Karpas-422 (cell line): Measurements from ENCODE around the gene UBR1. TPM values are rescaled to one million over a fixed set of nuclear protein-coding genes. Genes with fewer than 3 reads are reported as not detected.
"Not testable (repeated sequence)": the region's sequence is repeated elsewhere in the genome, so short reads cannot be mapped to it uniquely, and the experiment has no call there.

Experiments used
- DNase-seq: peaks from one replicate; pipeline ENCODE4 v3.0.0-alpha.2; 2015
- H2AFZ ChIP-seq: fragments of 200-600 bp; sonication (generic); 2 replicates; pipeline ENCODE4 v1.6.1; 2014; ENCODE audit warnings: antibody characterized with exemption, low read length, mixed read lengths
- H3K27ac ChIP-seq: fragments of 200-600 bp; sonication (generic); 2 replicates; pipeline ENCODE4 v1.5.1; 2014; ENCODE audit warnings: mild to moderate bottlenecking, low read length, moderate library complexity
- H3K27me3 ChIP-seq: fragments of 200-600 bp; sonication (generic); 2 replicates; pipeline ENCODE4 v1.6.1; 2014; ENCODE audit warnings: low read length, mixed read lengths
- H3K36me3 ChIP-seq: fragments of 200-600 bp; sonication (generic); 2 replicates; pipeline ENCODE4 v1.6.1; 2014; ENCODE audit warnings: low read length, mixed read lengths; ENCODE audit not compliant: insufficient read depth
- H3K4me1 ChIP-seq: fragments of 200-600 bp; sonication (generic); 2 replicates; pipeline ENCODE4 v1.6.1; 2014; ENCODE audit warnings: mild to moderate bottlenecking, low read length, mixed read lengths
- H3K4me2 ChIP-seq: fragments of 200-600 bp; sonication (generic); 2 replicates; pipeline ENCODE4 v1.6.1; 2014; ENCODE audit warnings: low read length, low read depth, mild to moderate bottlenecking; ENCODE audit not compliant: poor library complexity, severe bottlenecking
- H3K4me3 ChIP-seq: fragments of 200-600 bp; sonication (generic); 2 replicates; pipeline ENCODE4 v1.5.1; 2014; ENCODE audit warnings: mild to moderate bottlenecking, antibody characterized with exemption, low read length, mixed read lengths
- H3K79me2 ChIP-seq: fragments of 200-600 bp; sonication (generic); 2 replicates; pipeline ENCODE4 v1.6.1; 2014; ENCODE audit warnings: mild to moderate bottlenecking, low read length, mixed read lengths
- H3K9ac ChIP-seq: fragments of 200-600 bp; sonication (generic); 2 replicates; pipeline ENCODE4 v1.6.0; 2014; ENCODE audit warnings: low read length
- H3K9me2 ChIP-seq: fragments of 200-600 bp; sonication (generic), shearing (Covaris generic); replicated peaks from 2 replicates; pipeline ENCODE4 v1.6.0; 2014; ENCODE audit warnings: mild to moderate bottlenecking, low read length, moderate library complexity; ENCODE audit not compliant: insufficient read depth
- H3K9me3 ChIP-seq: fragments of 300-700, 200-600 bp; sonication (generic); 2 replicates; pipeline ENCODE4 v1.6.1; 2014; ENCODE audit warnings: low read length, mixed read lengths
- H4K20me1 ChIP-seq: fragments of 200-600 bp; sonication (generic); 2 replicates; pipeline ENCODE4 v1.6.1; 2014; ENCODE audit warnings: mild to moderate bottlenecking, antibody characterized with exemption, low read length, low read depth; ENCODE audit not compliant: insufficient read depth
- small RNA-seq: library from RNA; depleted of rRNA; stranded (forward); fragments of <200 nt; gene quantifications from one replicate; pipeline ENCODE3, GENCODE V24; 2014
- total RNA-seq: library from RNA; depleted of rRNA; stranded (reverse); fragments of >200 nt; shearing (Covaris generic); gene quantifications from 2 replicates; pipeline ENCODE4 v1.2.3, GENCODE V29; 2014; ENCODE audit warnings: low replicate concordance; rRNA removed

The UBR1 gene
- total RNA-seq, 1 experiment from 2014 or later, result 56.0 TPM

DNA sequence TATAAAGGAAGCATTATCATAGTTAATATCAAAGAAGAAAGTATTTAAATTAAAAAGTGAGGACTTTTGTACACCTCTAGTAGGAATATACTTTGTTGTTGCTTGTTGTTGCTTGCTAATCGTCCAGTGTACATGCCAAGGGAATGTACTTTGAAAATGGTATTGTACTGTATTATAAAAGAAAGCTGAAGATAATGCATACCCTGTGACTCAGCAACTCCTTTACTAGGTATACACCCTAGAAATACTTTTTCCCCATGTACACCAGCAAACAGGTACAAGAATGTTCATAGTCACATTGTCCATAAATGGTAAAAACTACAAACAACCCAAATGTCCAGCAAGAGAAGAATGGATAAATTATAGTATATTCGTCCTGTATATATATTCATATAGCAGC lies 197.3 kb downstream of the UBR1 start:
- no peaks in the 10 kb centered on the region for H3K36me3 ChIP-seq
- no peak overlapping the region for H2AFZ ChIP-seq
- no peak overlapping the region for H3K4me3 ChIP-seq
- peaks cover 17% of the 10 kb centered on the region for H3K4me1 ChIP-seq
- H3K79me2 ChIP-seq, result peaks cover 94% of the 10 kb centered on the region
- H3K9ac ChIP-seq, result no peak overlapping the region
- no peak overlapping the region for H3K4me2 ChIP-seq
- no peaks in the 10 kb centered on the region for H3K9me3 ChIP-seq
- H4K20me1 ChIP-seq, result no peaks in the 10 kb centered on the region
- H3K27ac ChIP-seq, result no peak overlapping the region; the same call in 1 of the 2 replicates
- DNase-seq, result no peak
- no peaks in the 10 kb centered on the region for H3K9me2 ChIP-seq
- H3K27me3 ChIP-seq, result no peaks in the 10 kb centered on the region

DNA sequence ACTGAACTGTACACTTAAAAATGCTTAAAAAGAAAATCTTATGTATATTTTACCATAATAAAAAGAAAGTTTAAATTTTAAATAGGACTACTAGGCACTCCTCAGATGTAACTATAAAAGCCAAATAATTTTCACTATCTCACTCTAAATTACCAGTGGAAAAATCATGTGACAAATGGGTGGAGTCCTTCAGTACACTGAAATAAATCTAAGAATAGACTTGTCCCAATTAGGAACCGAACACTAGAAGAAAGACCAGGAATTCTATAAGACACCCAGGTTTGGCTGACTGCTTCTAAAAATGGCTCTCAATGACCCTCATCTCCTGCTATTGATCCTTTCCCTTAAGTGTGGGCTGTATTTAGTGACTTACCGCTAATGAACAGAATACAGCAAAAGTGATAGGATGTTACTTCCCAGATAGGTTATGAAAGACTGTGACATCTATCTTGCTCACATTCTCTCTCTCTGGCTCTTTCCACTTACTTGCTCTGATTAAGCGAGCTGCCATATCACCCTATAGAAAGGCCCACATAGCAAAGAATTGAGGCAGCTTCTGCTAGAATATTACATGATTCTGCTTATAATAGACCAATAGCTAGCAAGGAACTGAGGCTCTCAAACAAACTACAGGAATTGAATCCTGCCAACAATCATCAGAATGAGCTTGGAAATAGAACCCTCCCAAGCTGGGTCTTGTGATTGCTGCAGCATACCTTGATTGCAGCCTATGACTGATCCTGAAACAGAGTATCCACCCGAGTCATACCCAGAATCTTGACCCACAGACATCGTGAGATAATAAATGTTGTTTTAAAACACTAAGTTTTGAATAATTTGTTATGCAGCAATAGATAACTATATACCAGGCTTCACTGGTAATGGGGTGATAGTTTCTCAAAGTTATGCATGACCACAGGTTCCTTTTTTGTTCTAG lies 202.2 kb downstream of the UBR1 start:
- no peak for DNase-seq
- peaks cover 92% of the 10 kb centered on the region for H3K79me2 ChIP-seq

DNA sequence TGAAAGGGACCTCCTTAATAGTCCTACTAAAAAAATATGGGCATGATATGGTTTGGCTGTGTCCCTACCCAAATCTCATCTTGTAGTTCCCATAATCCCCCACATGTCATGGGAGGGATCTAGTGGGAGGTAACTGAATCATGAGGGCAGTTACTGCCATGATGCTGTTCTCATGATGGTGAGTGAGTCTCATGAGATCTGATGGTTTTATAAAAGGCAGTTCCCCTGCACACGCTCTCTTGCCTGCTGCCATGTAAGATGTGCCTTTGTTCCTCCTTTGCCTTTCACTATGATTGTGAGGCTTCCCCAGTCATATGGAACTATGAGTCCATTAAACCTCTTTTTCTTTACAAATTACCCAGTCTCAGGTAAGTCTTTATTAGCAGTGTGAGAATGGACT lies 211.9 kb downstream of the UBR1 start:
- H2AFZ ChIP-seq, H3K4me2 ChIP-seq, H4K20me1 ChIP-seq, H3K9ac ChIP-seq, H3K4me3 ChIP-seq, H3K36me3 ChIP-seq, H3K9me3 ChIP-seq, DNase-seq, H3K27ac ChIP-seq, H3K9me2 ChIP-seq, H3K27me3 ChIP-seq: not testable (repeated sequence)
- peaks cover 19% of the 10 kb centered on the region for H3K4me1 ChIP-seq
- peaks cover 88% of the 10 kb centered on the region for H3K79me2 ChIP-seq

More for the DNA sequence above, 202.2 kb downstream of the UBR1 start:
- 0 out of 2 replicates have a peak, but pooled peaks cover 2% of the 10 kb centered on the region for H3K4me1 ChIP-seq
- no peak overlapping the region for H3K4me2 ChIP-seq
- H3K9me2 ChIP-seq, result no peaks in the 10 kb centered on the region
- H4K20me1 ChIP-seq, result no peaks in the 10 kb centered on the region
- H3K27me3 ChIP-seq, result no peaks in the 10 kb centered on the region
- H3K27ac ChIP-seq, result no peak overlapping the region
- H3K4me3 ChIP-seq, result no peak overlapping the region
- H3K9ac ChIP-seq, result no peak overlapping the region
- H3K36me3 ChIP-seq, result no peaks in the 10 kb centered on the region
- no peak overlapping the region for H2AFZ ChIP-seq
- H3K9me3 ChIP-seq, result no peaks in the 10 kb centered on the region

Small RNA genes within 50 kb of the gene (small RNA-seq; reads per million reads assigned to genes)
- gene AC068724.2, result not detected

Other genes with a start within 250 kb of the UBR1 start
- 13.8 and 33.8 TPM in 2 replicates for gene TTBK2, start 185.3 kb downstream of the UBR1 start, total RNA-seq
- gene TMEM62, start 27.5 kb upstream of the UBR1 start, total RNA-seq, result 45.6 and 47.8 TPM in 2 replicates
- gene CCNDBP1, start 79.4 kb upstream of the UBR1 start, total RNA-seq, result 119 and 130 TPM in 2 replicates
- not detected in 2 replicates for gene EPB42, start 115.0 kb upstream of the UBR1 start, total RNA-seq
- not detected in 2 replicates for gene TGM5, start 160.9 kb upstream of the UBR1 start, total RNA-seq
- not detected in 2 replicates for gene TGM7, start 196.2 kb upstream of the UBR1 start, total RNA-seq
- 10.0 and 11.1 TPM in 2 replicates for gene LCMT2, start 224.5 kb upstream of the UBR1 start, total RNA-seq